ENCODE results near the gene SCAPER.
A peak's percentile ranks its signal among the peaks of the same experiment; 100 is the strongest.
"Not testable (repeated sequence)": the region's sequence is repeated elsewhere in the genome, so short reads cannot be mapped to it uniquely, and the experiment has no call there.

The SCAPER gene

DNA sequence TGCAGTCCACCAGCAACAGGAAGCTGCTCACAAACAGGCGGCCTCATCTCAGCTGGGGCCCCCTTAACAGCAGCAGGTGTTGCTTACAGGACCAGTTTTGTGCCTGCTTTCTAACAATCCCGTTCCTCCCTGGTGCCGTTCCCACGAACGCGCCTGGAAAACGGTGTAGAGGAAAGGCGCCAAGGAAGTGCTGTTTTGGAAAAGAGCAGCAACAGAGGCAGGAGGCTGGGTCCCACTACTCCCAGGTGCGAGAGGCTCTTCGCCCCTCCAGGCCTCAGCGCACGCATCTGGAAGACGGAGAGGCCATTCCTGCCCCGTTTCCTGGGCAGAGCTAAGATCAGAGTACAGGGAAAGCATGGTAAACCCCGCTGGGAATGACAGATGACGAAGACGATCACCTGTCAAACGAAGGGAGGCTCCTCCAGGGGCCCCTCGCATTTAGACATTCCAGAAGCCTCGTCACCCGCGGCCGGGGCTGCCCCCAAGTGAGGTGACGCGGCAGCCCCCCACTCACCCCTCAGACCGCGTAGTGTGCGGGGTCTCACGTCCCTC, 603 bp downstream of the SCAPER start:
- no peak for DNase-seq

DNA sequence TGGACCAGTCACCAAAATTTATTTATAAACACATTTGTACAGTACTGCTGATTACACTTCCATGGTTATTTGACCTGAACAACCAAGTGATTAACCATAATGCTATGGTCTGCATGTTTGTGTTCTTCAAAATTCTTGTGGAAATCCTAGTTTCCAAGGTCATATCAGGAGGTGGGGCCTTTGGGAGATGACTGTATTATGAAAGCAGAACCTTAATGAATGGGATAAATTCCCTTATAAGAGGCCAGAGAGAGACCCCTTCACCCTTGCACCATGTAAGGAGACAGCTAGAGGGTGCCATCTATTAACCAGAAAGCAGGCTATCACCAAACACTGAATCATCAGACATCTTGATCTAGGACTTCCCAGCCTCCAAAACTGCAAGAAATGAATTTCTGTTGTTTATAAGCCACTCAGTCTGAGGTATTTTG, 1.9 kb downstream of the SCAPER start:
- DNase-seq, result peak in 1 of 2 donors; percentile 1

DNA sequence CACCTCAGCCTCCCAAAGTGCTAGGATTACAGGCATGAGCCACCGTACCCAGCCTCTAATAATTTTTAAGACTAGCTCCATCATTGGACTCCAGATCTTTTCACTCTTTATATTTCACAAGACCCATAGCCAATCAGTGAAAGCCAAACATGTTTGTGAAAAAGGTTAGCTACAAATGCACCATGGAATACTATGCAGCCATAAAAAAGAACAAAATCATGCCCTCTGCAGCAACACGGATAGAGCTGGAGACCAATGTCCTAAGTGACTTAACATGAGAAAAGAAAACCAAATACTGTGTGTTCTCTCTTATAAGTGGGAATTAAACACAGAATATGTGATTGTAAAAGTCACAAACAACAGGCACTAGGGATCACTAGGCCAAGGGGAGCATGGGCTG, 3.2 kb downstream of the SCAPER start:
- DNase-seq, result no peak

DNA sequence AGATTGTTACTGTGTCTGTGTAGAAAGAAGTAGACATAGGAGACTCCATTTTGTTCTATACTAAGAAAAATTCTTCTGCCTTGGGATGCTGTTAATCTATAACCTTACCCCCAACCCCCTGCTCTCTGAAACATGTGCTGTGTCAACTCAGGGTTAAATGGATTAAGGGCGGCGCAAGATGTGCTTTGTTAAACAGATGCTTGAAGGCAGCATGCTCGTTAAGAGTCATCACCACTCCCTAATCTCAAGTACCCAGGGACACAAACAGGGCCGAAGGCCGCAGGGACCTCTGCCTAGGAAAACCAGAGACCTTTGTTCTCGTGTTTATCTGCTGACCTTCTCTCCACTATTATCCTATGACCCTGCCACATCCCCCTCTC, 5.2 kb downstream of the SCAPER start:
- DNase-seq, result not testable (repeated sequence)

DNA sequence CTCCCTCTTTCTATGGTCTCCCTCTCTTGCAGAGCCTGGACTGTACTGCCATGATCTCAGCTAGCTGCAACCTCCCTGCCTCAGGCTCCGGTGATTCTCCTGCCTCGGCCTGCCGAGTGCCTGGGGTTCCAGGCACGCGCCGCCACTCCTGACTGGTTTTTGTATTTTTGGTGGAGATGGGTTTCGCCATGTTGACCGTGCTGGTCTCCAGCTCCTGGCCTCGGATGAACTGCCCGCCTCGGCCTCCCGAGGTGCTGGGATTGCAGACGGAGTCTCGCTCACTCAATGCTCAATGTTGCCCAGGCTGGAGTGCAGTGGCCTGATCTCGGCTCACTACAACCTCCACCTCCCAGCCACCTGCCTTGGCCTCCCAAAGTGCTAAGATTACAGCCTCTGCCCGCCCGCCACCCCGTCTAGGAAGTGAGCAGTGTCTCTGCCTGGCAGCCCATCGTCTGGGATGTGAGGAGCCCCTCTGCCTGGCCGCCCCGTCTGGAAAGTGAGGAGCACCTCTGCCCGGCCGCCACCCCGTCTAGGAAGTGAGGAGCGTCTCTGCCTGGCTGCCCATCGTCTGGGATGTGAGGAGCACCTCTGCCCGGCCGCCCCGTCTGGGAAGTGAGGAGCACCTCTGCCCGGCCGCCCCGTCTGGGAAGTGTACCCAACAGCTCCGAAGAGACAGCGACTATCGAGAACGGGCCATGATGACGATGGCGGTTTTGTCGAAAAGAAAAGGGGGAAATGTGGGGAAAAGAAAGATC, 5.8 kb downstream of the SCAPER start:
- not testable (repeated sequence) for DNase-seq

DNA sequence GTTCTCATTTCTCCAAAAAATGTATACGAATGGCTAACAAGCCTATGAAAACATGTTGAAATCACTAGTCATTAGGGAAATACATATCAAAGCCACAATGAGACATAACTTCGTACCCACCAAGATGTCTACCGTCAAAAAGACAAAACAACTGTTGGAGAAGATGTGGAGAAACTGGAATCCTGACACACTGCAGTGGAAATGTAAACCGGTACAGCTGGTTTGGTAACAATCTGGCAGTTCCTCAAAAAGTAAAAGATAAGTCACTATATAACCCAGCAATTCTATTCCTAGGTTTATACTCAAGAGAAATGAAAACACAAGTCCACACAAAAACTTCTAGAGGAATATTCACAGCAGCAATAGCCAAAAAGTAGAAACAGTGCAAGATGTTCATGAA, 7.0 kb downstream of the SCAPER start:
- DNase-seq, result no peak

DNA sequence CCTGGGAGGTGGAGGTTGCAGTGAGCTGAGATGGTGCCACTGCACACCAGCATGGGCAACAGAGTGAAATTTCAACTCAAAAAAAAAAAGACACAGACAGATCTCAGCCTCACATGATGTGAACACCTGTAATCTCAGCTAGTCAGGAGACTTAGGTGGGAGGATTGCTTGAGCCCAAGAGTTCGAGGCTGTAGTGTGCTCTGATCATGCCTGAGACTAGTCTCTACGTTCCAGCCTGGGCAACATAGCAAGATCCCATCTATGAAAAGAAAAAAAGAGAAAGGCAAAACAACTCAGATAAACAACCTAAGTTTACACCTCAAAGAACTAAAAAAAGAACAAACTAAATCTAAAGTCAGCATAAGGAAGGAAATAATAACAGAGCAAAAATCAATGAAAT, 11.0 kb downstream of the SCAPER start:
- DNase-seq, result no peak

DNA sequence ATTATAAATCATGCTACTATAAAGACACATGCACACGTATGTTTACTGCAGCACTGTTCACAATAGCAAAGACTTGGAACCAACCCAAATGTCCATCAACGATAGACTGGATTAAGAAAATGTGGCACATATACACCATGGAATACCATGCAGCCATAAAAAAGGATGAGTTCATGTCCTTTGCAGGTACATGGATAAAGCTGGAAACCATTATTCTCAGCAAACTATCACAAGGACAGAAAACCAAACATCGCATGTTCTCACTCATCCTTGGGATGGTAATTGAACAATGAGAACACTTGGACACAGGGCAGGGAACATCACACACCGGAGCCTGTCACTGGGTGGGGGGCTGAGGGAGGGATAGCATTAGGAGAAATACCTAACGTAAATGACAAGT, 12.3 kb downstream of the SCAPER start:
- not testable (repeated sequence) for DNase-seq

DNA sequence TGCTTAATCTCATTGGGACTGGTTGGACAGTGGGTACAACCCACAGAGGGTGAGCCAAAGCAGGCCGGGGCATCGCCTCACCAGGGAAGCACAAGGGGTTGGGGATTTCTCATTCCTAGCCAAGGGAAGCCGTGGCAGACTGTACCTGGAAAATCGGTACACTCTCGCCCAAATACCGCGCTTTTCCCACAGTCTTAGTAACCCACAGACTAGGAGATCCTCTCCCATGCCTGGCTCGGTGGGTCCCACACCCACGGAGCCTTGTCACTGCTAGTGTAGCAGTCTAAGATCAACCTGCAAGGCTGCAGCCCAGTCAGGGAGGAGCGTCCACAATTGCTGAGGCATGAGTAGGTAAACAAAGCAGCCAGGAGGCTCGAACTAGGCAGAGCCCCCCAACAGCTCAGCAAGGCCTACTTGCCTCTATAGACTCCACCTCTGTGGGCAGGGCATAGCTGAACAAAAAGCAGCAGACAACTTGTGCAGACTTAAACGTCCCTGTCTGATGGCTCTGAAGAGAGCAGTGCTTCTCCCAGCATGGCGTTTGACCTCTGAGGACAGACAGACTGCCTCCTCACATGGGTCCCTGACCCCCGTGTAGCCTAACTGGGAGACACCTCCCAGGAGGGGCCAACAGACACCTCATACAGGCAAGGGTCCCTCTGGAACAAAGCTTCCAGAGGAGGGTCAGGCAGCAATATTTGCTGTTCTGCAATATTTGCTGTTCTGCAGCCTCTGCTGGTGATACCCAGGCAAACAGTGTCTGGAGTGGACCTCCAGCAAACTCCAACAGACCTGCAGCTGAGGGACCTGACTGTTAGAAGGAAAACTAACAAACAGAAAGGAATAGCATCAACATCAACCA, 17.6 kb downstream of the SCAPER start:
- DNase-seq, result not testable (repeated sequence)

DNA sequence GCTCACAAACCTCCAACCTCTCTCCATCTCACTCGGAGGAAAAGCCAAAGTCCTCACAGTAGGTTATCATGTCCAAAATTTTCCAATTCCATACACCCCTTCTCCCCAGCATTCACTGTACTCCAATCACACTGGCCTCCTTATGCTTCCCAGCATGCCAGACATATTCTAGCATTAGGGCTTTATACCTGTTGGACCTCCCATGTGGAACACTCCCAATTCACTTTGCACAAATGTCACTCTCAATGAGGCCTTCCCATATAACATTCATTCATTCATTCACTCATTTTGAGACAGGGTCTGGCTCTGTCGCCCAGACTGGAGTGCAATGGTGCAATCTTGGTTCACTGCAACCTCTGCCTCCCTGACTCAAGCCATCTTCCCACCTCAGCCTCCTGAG, 19.9 kb downstream of the SCAPER start:
- no peak for DNase-seq

DNA sequence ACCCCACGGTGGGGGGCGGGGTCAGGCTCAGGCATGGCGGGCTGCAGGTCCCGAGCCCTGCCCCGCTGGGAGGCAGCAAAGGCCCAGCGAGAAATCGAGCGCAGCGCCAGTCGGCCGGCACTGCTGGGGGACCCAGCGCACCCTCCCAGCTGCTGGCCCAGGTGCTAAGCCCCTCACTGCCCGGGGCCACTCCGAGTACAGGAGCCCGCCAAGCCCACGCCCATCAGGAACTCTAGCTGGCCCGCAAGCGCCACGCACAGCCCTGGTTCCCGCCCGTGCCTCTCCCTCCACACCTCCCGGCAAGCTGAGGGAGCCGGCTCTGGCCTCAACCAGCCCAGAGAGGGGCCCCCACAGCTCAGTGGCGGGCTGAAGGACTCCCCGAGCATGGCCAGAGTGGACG, 29.2 kb downstream of the SCAPER start:
- DNase-seq, result no peak

DNA sequence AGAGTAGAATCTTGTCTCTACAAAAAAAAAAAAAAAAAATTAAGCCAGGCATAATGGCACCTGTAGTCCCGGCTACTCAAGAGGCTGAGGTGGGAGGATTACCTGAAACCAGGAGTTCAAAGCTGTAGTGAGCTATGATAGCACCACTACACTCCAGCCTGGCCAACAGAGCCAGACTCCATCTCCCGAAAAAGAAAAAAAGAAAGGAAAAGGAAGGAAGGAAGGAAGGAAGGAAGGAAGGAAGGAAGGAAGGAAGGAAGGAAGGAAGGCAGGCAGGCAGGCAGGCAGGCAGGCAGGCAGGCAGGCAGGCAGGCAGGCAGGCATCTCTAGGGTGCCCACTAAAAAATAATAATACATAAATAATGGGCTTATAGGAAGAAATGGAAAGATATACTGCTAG, 32.1 kb downstream of the SCAPER start:
- not testable (repeated sequence) for DNase-seq

DNA sequence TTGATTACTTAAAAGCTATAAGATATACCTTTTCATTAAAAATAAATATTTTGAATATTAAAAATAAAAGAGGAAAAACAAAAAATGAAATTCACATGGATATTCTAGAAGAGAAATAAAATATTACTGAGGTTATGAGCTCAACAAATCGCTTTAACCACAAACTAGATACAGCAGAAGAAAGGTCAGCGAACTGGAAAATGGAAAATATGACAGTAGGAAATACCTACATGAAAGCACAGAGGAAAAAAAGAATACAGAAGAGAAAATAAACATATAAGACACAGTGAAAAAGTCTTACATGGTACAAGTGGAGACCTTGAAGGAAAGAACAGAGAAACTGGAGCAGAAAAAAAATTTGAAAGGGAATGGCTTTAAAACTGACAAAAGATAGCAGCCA, 33.2 kb downstream of the SCAPER start:
- DNase-seq, result no peak

DNA sequence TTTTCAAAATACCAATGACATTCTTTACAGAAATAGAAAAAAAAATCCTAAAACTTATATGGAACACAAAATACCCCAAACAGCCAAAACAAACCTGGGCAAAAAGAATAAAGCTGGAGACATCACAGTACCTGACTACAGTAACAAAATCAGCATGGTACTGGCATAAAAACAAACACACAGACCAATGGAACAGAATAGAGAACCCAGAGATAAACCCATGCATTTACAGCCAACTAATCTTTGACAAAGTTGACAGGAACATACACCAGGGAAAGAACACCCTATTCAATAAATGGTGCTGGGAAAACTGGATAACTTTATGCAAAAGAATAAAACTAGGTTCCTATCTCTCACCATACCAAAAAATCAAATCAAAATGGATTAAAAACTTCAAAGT, 36.4 kb downstream of the SCAPER start:
- DNase-seq, result no peak

DNA sequence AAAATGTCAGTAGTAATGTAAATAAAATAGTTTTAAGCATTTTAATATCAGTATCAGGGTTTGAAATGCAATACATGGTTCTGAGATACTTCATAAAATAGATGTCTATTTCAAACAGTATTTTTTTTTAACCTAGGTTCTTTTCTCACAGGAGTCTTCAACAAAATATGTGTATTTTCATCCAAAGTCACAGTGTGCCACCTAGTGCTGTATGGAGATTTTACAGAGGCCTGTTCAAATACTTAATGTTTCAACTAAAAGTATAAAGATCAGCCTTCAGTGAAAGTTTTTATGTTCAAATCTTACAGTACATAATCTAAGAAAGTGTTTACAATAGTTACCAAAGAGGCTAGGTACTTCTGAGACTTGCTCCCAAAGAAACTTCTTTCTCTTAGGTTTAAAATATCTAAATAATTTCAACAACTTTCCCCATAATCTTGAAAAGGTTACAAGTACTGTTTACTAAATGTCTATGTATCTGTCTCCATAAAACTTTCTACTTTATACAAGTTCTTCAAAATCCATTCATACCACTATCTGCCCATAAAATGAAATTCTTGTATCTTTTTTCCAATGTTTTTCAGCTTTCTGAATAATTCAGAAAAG, 38.3 kb downstream of the SCAPER start:
- DNase-seq, result no peak

DNA sequence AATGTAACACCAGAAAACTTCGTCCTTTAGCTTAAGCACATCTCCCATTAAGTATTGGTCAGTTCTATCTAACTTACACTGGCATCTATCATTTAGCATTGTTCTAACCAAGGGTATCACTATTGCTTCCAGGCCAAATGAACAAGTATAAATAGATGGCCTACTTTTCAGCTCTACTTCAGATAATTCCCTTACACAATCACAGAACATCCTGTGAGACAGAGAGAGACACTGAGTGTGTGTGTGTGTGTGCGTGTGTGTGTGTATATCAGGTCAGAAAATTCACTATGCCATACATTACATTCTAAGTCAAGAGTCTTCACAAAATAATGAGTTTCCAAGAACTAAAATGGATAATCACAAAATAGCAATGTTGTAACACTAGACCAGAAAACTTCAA, 39.1 kb downstream of the SCAPER start:
- no peak for DNase-seq

DNA sequence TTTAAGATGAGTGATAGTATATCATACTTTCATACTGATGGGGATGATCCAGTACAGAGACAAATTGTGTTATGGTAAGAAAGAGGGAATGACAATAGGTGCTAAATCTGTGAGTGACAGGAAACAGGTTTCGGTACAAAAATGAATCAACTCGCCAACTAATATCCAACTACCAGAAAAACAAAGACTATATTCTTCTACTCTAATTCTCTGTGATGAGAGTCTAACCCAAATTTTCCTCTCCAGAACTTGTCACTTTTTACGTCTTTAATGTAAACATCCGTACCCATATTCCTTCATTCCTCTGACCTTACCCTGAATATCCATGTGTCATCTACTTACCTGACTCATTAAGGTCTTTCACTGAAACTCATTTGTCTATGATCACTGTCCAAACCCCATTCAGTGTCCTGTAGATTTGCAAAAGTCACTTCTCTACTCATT, 39.6 kb downstream of the SCAPER start:
- no peak for DNase-seq

DNA sequence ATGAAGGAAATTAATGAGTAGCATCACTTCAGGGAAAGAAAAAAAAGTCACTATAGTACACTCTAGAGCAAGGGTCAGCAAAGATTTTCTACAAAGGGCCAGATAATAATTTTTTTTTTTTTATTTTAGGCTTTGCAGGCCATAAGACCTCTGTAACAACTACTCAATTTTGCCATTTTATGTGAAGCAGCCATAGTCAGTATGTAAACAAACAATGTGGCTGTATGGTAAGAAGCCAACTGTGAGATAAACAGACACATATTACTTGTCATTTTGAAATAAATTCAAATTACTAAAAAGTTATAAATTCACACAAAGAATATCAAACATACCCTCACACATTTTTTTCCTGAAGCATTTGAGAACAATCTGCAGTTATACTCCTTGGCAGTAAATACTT, 40.6 kb downstream of the SCAPER start:
- DNase-seq, result no peak

DNA sequence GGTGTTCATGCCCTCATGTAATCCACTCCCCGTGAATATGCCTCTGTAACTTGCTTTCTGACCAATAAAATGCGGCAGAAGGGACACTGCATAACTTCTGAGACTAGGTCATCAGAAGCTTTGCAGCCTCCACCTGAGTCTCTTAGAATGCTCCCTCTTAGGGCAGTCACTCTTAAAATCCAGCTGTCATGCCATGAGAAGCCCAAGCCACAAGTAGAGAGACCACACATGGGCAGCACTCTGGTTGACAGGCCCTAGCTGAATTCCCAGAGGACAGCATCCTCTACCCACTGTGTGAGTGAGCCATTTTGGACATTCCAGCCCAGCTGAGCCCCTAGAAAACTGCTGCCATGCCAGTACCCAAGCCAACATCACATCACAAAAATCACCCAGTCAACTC, 41.4 kb downstream of the SCAPER start:
- no peak for DNase-seq

DNA sequence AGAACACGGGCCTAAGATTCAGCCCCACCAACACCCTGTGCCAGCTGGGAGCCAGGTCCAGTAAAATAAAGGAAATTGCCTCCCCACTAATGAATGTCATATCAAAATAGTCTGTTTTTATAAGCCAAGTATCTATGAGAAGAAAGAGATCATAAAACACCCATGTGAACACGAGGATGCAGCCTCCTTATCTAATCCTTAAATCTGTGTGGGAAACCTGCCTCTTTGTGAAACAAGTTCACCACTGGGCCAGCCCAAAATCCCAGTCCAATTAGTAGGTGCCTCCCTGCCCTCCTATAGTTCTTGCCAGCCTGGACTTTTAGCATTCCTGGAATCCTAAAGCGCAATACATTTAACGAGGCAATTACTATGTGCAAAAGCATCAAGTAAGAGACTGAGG, 42.0 kb downstream of the SCAPER start:
- DNase-seq, result no peak

DNA sequence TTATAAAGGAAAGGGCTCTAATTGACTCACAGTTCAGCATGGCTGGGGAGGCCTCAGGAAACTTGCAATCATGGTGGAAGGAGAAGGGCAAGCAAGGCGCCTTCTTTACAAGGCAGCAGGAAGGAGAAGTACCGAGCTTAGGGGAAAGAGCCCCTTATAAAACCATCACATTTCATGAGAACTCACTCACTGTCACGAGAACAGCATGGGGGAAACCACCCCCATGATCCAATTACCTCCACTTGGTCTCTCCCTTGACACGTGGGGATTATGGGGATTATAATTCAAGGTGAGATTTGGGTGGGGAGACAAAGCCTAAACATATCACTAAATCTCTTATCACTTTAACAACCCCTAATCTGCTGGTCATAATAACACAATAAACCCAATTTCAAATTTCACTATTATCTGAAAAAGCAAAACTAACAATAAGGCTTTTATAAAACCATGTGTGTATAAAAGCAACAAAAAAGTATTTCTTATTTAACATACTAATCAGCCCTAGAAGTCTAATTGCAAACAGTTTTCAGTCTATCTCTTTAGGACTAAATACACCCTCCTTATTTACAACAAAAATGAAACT, 43.2 kb downstream of the SCAPER start:
- DNase-seq, result no peak

DNA sequence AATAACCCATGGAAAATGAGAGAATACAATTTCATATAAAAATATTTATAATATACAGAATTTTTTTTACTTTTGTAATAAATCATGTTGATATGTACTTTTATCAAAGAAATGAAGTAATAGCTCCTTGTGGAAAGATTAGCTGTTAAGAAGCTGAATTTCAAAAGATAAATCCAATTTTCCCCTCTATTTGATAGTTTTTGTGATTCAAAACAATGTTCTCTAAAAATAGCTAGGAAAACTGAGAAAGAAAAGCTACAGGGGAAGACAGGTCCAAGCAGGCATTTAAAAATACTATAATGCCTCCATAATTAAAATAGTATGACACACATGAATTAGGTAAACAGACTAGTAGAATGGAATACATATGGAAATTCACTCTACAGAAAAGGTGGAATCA, 44.9 kb downstream of the SCAPER start:
- no peak for DNase-seq

DNA sequence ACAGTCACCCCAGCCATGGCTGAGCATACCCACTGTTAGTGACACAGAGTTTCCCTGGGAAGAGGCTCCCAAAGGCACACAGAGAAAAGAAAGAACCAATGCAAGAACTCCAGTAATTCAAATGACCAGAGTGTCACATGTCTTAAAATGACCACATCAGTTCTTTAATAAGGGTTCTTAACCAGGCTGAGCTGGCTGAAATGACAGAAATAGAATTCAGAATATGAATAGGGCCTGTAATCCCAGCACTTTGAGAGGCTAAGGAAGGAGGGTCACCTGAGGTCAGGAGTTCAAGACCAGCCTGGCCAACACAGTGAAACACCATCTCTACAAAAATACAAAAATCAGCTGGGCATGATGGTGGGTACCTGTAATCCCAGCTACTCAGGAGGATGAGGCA, 54.8 kb downstream of the SCAPER start:
- DNase-seq, result not testable (repeated sequence)

Measured in bone marrow (tissue), 2 donors.